ENCODE measurements around the gene DLL1.

DLL1 gene

GRCh38 chr6:170286934-170287265 is 4.0 kb downstream of the DLL1 start:
- DNase-seq: no peak
- Histone ChIP-seq H3K27ac (ENCODE audit: low read length) (no peak overlapping the region), H3K9me2 (replicated peaks; ENCODE audit: insufficient read depth, low read length) (no peaks in the 10 kb centered on the region), H3K4me1 (ENCODE audit: low read length) (no peaks in the 10 kb centered on the region), H4K20me1 (ENCODE audit: insufficient read depth, low read length) (no peaks in the 10 kb centered on the region), H3K79me2 (ENCODE audit: low read length) (no peaks in the 10 kb centered on the region), H3K27me3 (replicated peaks; ENCODE audit: insufficient read depth, low read length) (peaks cover 39% of the 10 kb centered on the region), H3K4me3 (ENCODE audit: low read length) (no peak overlapping the region), H2AFZ (ENCODE audit: low read length) (no peak overlapping the region), H3K9me3 (replicated peaks; ENCODE audit: insufficient read depth, low read length) (no peaks in the 10 kb centered on the region), H3K9ac (ENCODE audit: low read length) (no peak overlapping the region), H3K36me3 (replicated peaks; ENCODE audit: insufficient read depth, low read length) (no peaks in the 10 kb centered on the region), H3F3A (ENCODE audit: insufficient read depth, low read length) (no peaks in the 10 kb centered on the region), H3K4me2 (ENCODE audit: low read depth, low read length) (no peak overlapping the region)
- TF ChIP-seq EZH2 (optimal IDR thresholded peaks at IDR 0.05; ENCODE audit: low read depth, low read length) (no peak), CTCF (IDR thresholded peaks at IDR 0.05; ENCODE audit: low read length) (no peak), EZH2phosphoT487 (IDR thresholded peaks at IDR 0.05; ENCODE audit: low read length) (no peak)

DNA sequence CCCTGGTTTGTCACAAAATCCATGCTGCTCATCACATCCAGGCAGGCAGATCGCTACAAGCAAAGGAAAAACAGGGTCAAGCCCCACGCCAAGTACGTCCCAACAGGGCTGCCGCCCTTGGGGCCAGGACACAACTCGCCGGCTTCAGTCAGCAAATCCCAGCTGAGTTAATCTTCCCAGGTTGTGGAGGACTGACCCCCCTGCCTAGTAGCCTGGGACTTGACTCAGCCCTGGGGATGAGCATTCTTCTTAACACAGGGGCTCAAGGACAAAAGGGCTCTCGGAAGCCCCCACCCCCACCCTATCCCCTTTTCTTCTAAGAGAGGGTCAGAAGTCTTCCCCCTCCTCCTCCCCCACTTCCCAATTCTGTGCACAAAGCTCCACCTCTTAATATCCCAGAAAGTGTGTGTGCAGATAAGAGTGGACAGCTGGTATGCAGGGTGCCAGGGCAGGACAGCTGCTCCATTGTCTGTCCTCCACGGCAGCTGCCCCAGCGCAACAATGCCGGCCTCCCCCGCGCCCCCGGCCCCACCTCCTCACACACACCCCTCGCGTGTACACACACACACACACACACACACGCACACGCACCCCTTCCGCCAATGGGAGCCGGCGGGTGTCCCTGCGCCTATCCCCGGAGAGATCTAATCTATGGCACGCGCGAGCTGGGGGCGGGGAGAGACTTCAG is 4.5 kb downstream of the DLL1 start:
- H3K4me1 ChIP-seq (ENCODE audit: low read length): no peaks in the 10 kb centered on the region
- DNase-seq: no peak

DNA sequence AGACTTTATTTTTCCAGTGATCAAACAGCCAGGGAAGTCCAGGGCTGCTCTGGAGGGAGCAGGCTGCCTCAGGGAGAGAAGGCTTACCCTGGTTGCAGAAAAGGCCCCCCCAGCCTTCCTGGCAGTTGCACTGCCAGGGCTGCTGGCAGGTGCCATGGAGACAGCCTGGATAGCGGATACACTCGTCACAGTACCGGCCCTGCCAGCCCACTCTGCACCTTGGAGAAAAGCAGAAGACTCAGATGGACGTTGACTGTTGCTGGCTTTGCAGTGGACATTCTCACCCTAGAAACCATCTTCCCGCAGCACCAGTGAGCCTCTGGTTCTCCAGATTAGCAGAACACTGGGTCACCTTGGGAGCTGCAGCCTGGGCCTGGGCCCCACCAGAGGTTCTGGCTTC is 5.4 kb downstream of the DLL1 start:
- Histone ChIP-seq H3K4me2 (ENCODE audit: low read depth, low read length) (no peak overlapping the region), H3K27me3 (replicated peaks; ENCODE audit: insufficient read depth, low read length) (peaks cover 34% of the 10 kb centered on the region), H3K27ac (ENCODE audit: low read length) (no peak overlapping the region), H3K9me2 (replicated peaks; ENCODE audit: insufficient read depth, low read length) (no peaks in the 10 kb centered on the region), H3K36me3 (replicated peaks; ENCODE audit: insufficient read depth, low read length) (no peaks in the 10 kb centered on the region), H4K20me1 (ENCODE audit: insufficient read depth, low read length) (no peaks in the 10 kb centered on the region), H2AFZ (ENCODE audit: low read length) (no peak overlapping the region), H3K4me1 (ENCODE audit: low read length) (no peaks in the 10 kb centered on the region), H3K9ac (ENCODE audit: low read length) (no peak overlapping the region), H3K4me3 (ENCODE audit: low read length) (no peak overlapping the region), H3K9me3 (replicated peaks; ENCODE audit: insufficient read depth, low read length) (no peaks in the 10 kb centered on the region), H3F3A (ENCODE audit: insufficient read depth, low read length) (no peaks in the 10 kb centered on the region), H3K79me2 (ENCODE audit: low read length) (no peaks in the 10 kb centered on the region)
- TF ChIP-seq EZH2 (optimal IDR thresholded peaks at IDR 0.05; ENCODE audit: low read depth, low read length) (no peak), CTCF (IDR thresholded peaks at IDR 0.05; ENCODE audit: low read length) (no peak), EZH2phosphoT487 (IDR thresholded peaks at IDR 0.05; ENCODE audit: low read length) (no peak)
- DNase-seq: no peak

More for the DNA sequence above, 4.5 kb downstream of the DLL1 start:
- H3K9me3 ChIP-seq (replicated peaks; ENCODE audit: insufficient read depth, low read length): no peaks in the 10 kb centered on the region
- H4K20me1 ChIP-seq (ENCODE audit: insufficient read depth, low read length): no peaks in the 10 kb centered on the region
- H3F3A ChIP-seq (ENCODE audit: insufficient read depth, low read length): no peaks in the 10 kb centered on the region
- H3K4me3 ChIP-seq (ENCODE audit: low read length): no peak overlapping the region
- H3K27ac ChIP-seq (ENCODE audit: low read length): no peak overlapping the region
- H3K4me2 ChIP-seq (ENCODE audit: low read depth, low read length): no peak overlapping the region
- peaks cover 35% of the 10 kb centered on the region for H3K27me3 ChIP-seq (replicated peaks; ENCODE audit: insufficient read depth, low read length)
- H2AFZ ChIP-seq (ENCODE audit: low read length): no peak overlapping the region
- no peaks in the 10 kb centered on the region for H3K9me2 ChIP-seq (replicated peaks; ENCODE audit: insufficient read depth, low read length)
- H3K36me3 ChIP-seq (replicated peaks; ENCODE audit: insufficient read depth, low read length): no peaks in the 10 kb centered on the region
- no peaks in the 10 kb centered on the region for H3K79me2 ChIP-seq (ENCODE audit: low read length)
- no peak overlapping the region for H3K9ac ChIP-seq (ENCODE audit: low read length)
- TF ChIP-seq CTCF (IDR thresholded peaks at IDR 0.05; ENCODE audit: low read length): no peak
- no peak for TF ChIP-seq EZH2 (optimal IDR thresholded peaks at IDR 0.05; ENCODE audit: low read depth, low read length)
- TF ChIP-seq EZH2phosphoT487 (IDR thresholded peaks at IDR 0.05; ENCODE audit: low read length): no peak

Measured in MM.1S (cell line).